ENCODE measurements around the gene UBAC2. TPM values are rescaled to one million over a fixed set of nuclear protein-coding genes. Genes with fewer than 3 reads are reported as not detected.
"Not testable (repeated sequence)": the region's sequence is repeated elsewhere in the genome, so short reads cannot be mapped to it uniquely, and the experiment has no call there.

The UBAC2 gene
- total RNA-seq, 1 donor: 51.3 TPM

GRCh38 chr13:99380921-99381645 lies 180.4 kb downstream of the UBAC2 start:
- Histone ChIP-seq H3K27me3 (ENCODE audit: insufficient read depth, low read length) (no peaks in the 10 kb centered on the region), H3K9me3 (ENCODE audit: low read depth, low read length) (no peaks in the 10 kb centered on the region), H3K4me3 (ENCODE audit: low read length) (no peak overlapping the region), H3K4me1 (ENCODE audit: insufficient read depth, low read length) (peaks cover 96% of the 10 kb centered on the region)

- H3K4me1 ChIP-seq (ENCODE audit: insufficient read depth, low read length): peaks cover 95% of the 10 kb centered on the region
- no peak overlapping the region for H3K4me3 ChIP-seq (ENCODE audit: low read length)
- no peaks in the 10 kb centered on the region for H3K27me3 ChIP-seq (ENCODE audit: insufficient read depth, low read length)
- no peaks in the 10 kb centered on the region for H3K9me3 ChIP-seq (ENCODE audit: low read depth, low read length)
Observed at GRCh38 chr13:99381766-99382165, 181.1 kb downstream of the UBAC2 start.

- Histone ChIP-seq H3K27me3 (ENCODE audit: insufficient read depth, low read length) (no peaks in the 10 kb centered on the region), H3K9me3 (ENCODE audit: low read depth, low read length) (no peaks in the 10 kb centered on the region), H3K4me3 (ENCODE audit: low read length) (no peak overlapping the region), H3K4me1 (ENCODE audit: insufficient read depth, low read length) (peaks cover 96% of the 10 kb centered on the region)
Observed at GRCh38 chr13:99382428-99383133, 181.9 kb downstream of the UBAC2 start.

- Histone ChIP-seq H3K4me3 (ENCODE audit: low read length) (no peak overlapping the region), H3K9me3 (ENCODE audit: low read depth, low read length) (no peaks in the 10 kb centered on the region), H3K4me1 (ENCODE audit: insufficient read depth, low read length) (peaks cover 94% of the 10 kb centered on the region), H3K27me3 (ENCODE audit: insufficient read depth, low read length) (no peaks in the 10 kb centered on the region)
Observed at GRCh38 chr13:99383511-99383921, 182.9 kb downstream of the UBAC2 start.

GRCh38 chr13:99383946-99384345 lies 183.3 kb downstream of the UBAC2 start:
- Histone ChIP-seq H3K27me3 (ENCODE audit: insufficient read depth, low read length) (no peaks in the 10 kb centered on the region), H3K4me3 (ENCODE audit: low read length) (no peak overlapping the region), H3K9me3 (ENCODE audit: low read depth, low read length) (no peaks in the 10 kb centered on the region), H3K4me1 (ENCODE audit: insufficient read depth, low read length) (peaks cover 91% of the 10 kb centered on the region)

- Histone ChIP-seq H3K4me3 (ENCODE audit: low read length) (no peak overlapping the region), H3K27me3 (ENCODE audit: insufficient read depth, low read length) (no peaks in the 10 kb centered on the region), H3K4me1 (ENCODE audit: insufficient read depth, low read length) (peaks cover 86% of the 10 kb centered on the region), H3K9me3 (ENCODE audit: low read depth, low read length) (no peaks in the 10 kb centered on the region)
Observed at GRCh38 chr13:99384468-99384867, 183.8 kb downstream of the UBAC2 start.

- H3K27me3 ChIP-seq (ENCODE audit: insufficient read depth, low read length): no peaks in the 10 kb centered on the region
- peaks cover 79% of the 10 kb centered on the region for H3K4me1 ChIP-seq (ENCODE audit: insufficient read depth, low read length)
- H3K9me3 ChIP-seq (ENCODE audit: low read depth, low read length): no peaks in the 10 kb centered on the region
- H3K4me3 ChIP-seq (ENCODE audit: low read length): no peak overlapping the region
Observed at GRCh38 chr13:99385161-99385560, 184.5 kb downstream of the UBAC2 start.

- Histone ChIP-seq H3K4me1 (ENCODE audit: insufficient read depth, low read length) (peaks cover 72% of the 10 kb centered on the region), H3K27me3 (ENCODE audit: insufficient read depth, low read length) (no peaks in the 10 kb centered on the region), H3K9me3 (ENCODE audit: low read depth, low read length) (no peaks in the 10 kb centered on the region), H3K4me3 (ENCODE audit: low read length) (no peak overlapping the region)
Observed at GRCh38 chr13:99385940-99386339, 185.3 kb downstream of the UBAC2 start.

- Histone ChIP-seq H3K9me3 (ENCODE audit: low read depth, low read length) (no peaks in the 10 kb centered on the region), H3K4me3 (ENCODE audit: low read length) (no peak overlapping the region), H3K4me1 (ENCODE audit: insufficient read depth, low read length) (peaks cover 66% of the 10 kb centered on the region), H3K27me3 (ENCODE audit: insufficient read depth, low read length) (no peaks in the 10 kb centered on the region)
Observed at GRCh38 chr13:99386495-99386894, 185.8 kb downstream of the UBAC2 start.

GRCh38 chr13:99386911-99387788 lies 186.5 kb downstream of the UBAC2 start:
- H3K4me3 ChIP-seq (ENCODE audit: low read length): no peak overlapping the region
- no peaks in the 10 kb centered on the region for H3K27me3 ChIP-seq (ENCODE audit: insufficient read depth, low read length)
- H3K4me1 ChIP-seq (ENCODE audit: insufficient read depth, low read length): peaks cover 60% of the 10 kb centered on the region
- no peaks in the 10 kb centered on the region for H3K9me3 ChIP-seq (ENCODE audit: low read depth, low read length)

- Histone ChIP-seq H3K9me3 (ENCODE audit: low read depth, low read length) (no peaks in the 10 kb centered on the region), H3K27me3 (ENCODE audit: insufficient read depth, low read length) (no peaks in the 10 kb centered on the region), H3K4me1 (ENCODE audit: insufficient read depth, low read length) (peaks cover 47% of the 10 kb centered on the region), H3K4me3 (ENCODE audit: low read length) (no peak overlapping the region)
Observed at GRCh38 chr13:99388334-99388923, 187.8 kb downstream of the UBAC2 start.

GRCh38 chr13:99389094-99389493 lies 188.4 kb downstream of the UBAC2 start:
- not testable (repeated sequence) for H3K27me3 ChIP-seq (ENCODE audit: insufficient read depth, low read length); H3K4me3 ChIP-seq (ENCODE audit: low read length); H3K9me3 ChIP-seq (ENCODE audit: low read depth, low read length)
- peaks cover 40% of the 10 kb centered on the region for H3K4me1 ChIP-seq (ENCODE audit: insufficient read depth, low read length)

GRCh38 chr13:99389520-99390304 lies 189.1 kb downstream of the UBAC2 start:
- no peaks in the 10 kb centered on the region for H3K27me3 ChIP-seq (ENCODE audit: insufficient read depth, low read length)
- H3K4me1 ChIP-seq (ENCODE audit: insufficient read depth, low read length): peaks cover 34% of the 10 kb centered on the region
- H3K9me3 ChIP-seq (ENCODE audit: low read depth, low read length): no peaks in the 10 kb centered on the region
- H3K4me3 ChIP-seq (ENCODE audit: low read length): no peak overlapping the region

- H3K4me1 ChIP-seq (ENCODE audit: insufficient read depth, low read length): peaks cover 25% of the 10 kb centered on the region
- H3K4me3 ChIP-seq (ENCODE audit: low read length): no peak overlapping the region
- H3K27me3 ChIP-seq (ENCODE audit: insufficient read depth, low read length): no peaks in the 10 kb centered on the region
- H3K9me3 ChIP-seq (ENCODE audit: low read depth, low read length): no peaks in the 10 kb centered on the region
Observed at GRCh38 chr13:99390601-99391000, 189.9 kb downstream of the UBAC2 start.

Measured in mononuclear cell (primary cell).